Measurements from ENCODE around the gene LDLRAD3.

- TF ChIP-seq CTCF (IDR thresholded peaks at IDR 0.05) (no peak), POLR2A (IDR thresholded peaks at IDR 0.05) (no peak), EP300 (IDR thresholded peaks at IDR 0.05) (no peak)
Observed at GRCh38 chr11:36264011-36264972, 320.4 kb downstream of the LDLRAD3 start.
